K562 (cell line): Measurements from ENCODE around the gene GRHL3. TPM values are rescaled to one million over a fixed set of nuclear protein-coding genes. Genes with fewer than 3 reads are reported as not detected.

Experiments used
- BRCA1 ChIP-seq, 2 experiments: fragments of 450-650 bp in 1 of 2; sonication (generic) in 1 of 2; formaldehyde crosslinking in 1 of 2; IDR thresholded peaks; 2 replicates each; pipeline versions ENCODE4 v1.5.0 to v1.6.1; 2017 to 2020; ENCODE audit warnings: mild to moderate bottlenecking in 1 of 2, missing genetic modification reagents in 1 of 2
- EZH2 ChIP-seq: IDR thresholded peaks from 2 replicates; pipeline ENCODE4 v1.6.1; 2012; ENCODE audit warnings: low read depth, mild to moderate bottlenecking, inconsistent platforms, low read length, borderline replicate concordance
- FOXP1 ChIP-seq: sonication (generic); formaldehyde crosslinking; IDR thresholded peaks from 2 replicates; pipeline ENCODE4 v1.8.0; 2022; ENCODE audit warnings: mild to moderate bottlenecking, missing genetic modification reagents
- GABPB1 ChIP-seq: sonication (generic); formaldehyde crosslinking; IDR thresholded peaks from 2 replicates; pipeline ENCODE4 v1.8.0; 2022; ENCODE audit warnings: mild to moderate bottlenecking, missing genetic modification reagents
- HDAC1 ChIP-seq, 2 experiments: fragments of 450-650 bp; IDR thresholded peaks; 2 replicates each; pipeline ENCODE4 v1.6.1; 2016 to 2017; ENCODE audit warnings: inconsistent platforms in 1 of 2, mild to moderate bottlenecking in 1 of 2, moderate library complexity in 1 of 2
- MAX ChIP-seq: sonication (generic); formaldehyde crosslinking; IDR thresholded peaks from 2 replicates; pipeline ENCODE4 v1.9.0; 2022; ENCODE audit warnings: mild to moderate bottlenecking, missing genetic modification reagents
- MCM2 ChIP-seq: fragments of 450-650 bp; IDR thresholded peaks from 2 replicates; pipeline ENCODE4 v1.6.1; 2017; ENCODE audit warnings: low read depth, mild to moderate bottlenecking
- NKRF ChIP-seq: fragments of 450-650 bp; IDR thresholded peaks from 2 replicates; pipeline ENCODE4 v1.6.1; 2016; ENCODE audit warnings: borderline replicate concordance
- POLR2G ChIP-seq: fragments of 200-400 bp; formaldehyde crosslinking; IDR thresholded peaks from 2 replicates; pipeline ENCODE4 v1.6.1; 2017; ENCODE audit warnings: low read depth, mild to moderate bottlenecking, antibody characterized with exemption, low read length, moderate library complexity
- TAF9B ChIP-seq: fragments of 450-650 bp; IDR thresholded peaks from 2 replicates; pipeline ENCODE4 v1.6.1; 2018; ENCODE audit warnings: mild to moderate bottlenecking; ENCODE audit not compliant: partially characterized antibody
- U2AF2 ChIP-seq: fragments of 200-400 bp; formaldehyde crosslinking; optimal IDR thresholded peaks from 2 replicates; pipeline ENCODE3; 2017; ENCODE audit warnings: low read depth, mild to moderate bottlenecking, low read length
- WHSC1 ChIP-seq: IDR thresholded peaks from one replicate; pipeline ENCODE4 v1.6.1; 2012; ENCODE audit warnings: low read length, control low read depth, inconsistent platforms
- ZFPM2 ChIP-seq: fragments of 250-450 bp; sonication (Bioruptor Pico); IDR thresholded peaks from 2 replicates; pipeline ENCODE4 v1.5.1; 2022; ENCODE audit warnings: mild to moderate bottlenecking
- ZKSCAN1 ChIP-seq: fragments of 150-350 bp; IDR thresholded peaks from 2 replicates; pipeline ENCODE4 v1.6.1; 2016; ENCODE audit warnings: low read depth, low read length
- ZNF232 ChIP-seq: sonication (generic); formaldehyde crosslinking; IDR thresholded peaks from 2 replicates; pipeline ENCODE4 v1.8.0; 2022; ENCODE audit warnings: mild to moderate bottlenecking, missing genetic modification reagents
- ZNF444 ChIP-seq: fragments of 250-450 bp; sonication (Bioruptor Pico); IDR thresholded peaks from 2 replicates; pipeline ENCODE4 v1.4.0; 2020; ENCODE audit warnings: mild to moderate bottlenecking, moderate library complexity
- ZNF57 ChIP-seq: fragments of 450-650 bp; formaldehyde crosslinking; IDR thresholded peaks from 2 replicates; pipeline ENCODE4 v1.4.0; 2020; ENCODE audit warnings: mild to moderate bottlenecking, moderate library complexity
- polyA plus RNA-seq, 8 experiments: library from polyadenylated mRNA; depleted of rRNA in 4 of 8; stranded (reverse) in 5 of 8; unstranded in 3 of 8; fragments of >200 nt; fragmentation: Nextera tagmentation in 2 of 8; fragmentation: Illumina TruSeq in 1 of 8; extraction: Ambion mirVana in 2 of 8; extraction: Trizol in 1 of 8; gene quantifications; 2 replicates each; pipeline versions ENCODE4 v1.2.1 to v1.2.3, GENCODE V29; 2011 to 2014; ENCODE audit warnings: inconsistent platforms in 1 of 8, missing spikeins in 1 of 8
- total RNA-seq, 7 experiments: library from RNA; depleted of rRNA in 6 of 7; stranded (reverse); fragments of >200 nt in 6 of 7; fragmentation: Illumina TruSeq in 2 of 7; extraction: Trizol in 2 of 7; gene quantifications; 2 replicates each; pipeline versions ENCODE4 v1.2.1 to v1.2.3, GENCODE V29; 2011 to 2021; ENCODE audit warnings: low replicate concordance in 1 of 7
- TF ChIP-seq, protein P1 (sequence below): fragments of 250-450 bp; sonication (Bioruptor Pico); IDR thresholded peaks from 2 replicates; pipeline ENCODE4 v1.8.0; 2021; ENCODE audit warnings: mild to moderate bottlenecking, moderate library complexity
- TF ChIP-seq, protein P2 (sequence below), 2 experiments: IDR thresholded peaks; 2 replicates each; pipeline ENCODE4 v1.6.1; 2011; ENCODE audit warnings: borderline replicate concordance in 1 of 2, control low read depth in 1 of 2, low read depth in 1 of 2, low read length in 1 of 2, mild to moderate bottlenecking in 1 of 2, mixed read lengths in 1 of 2, moderate library complexity in 1 of 2; ENCODE audit not compliant: insufficient read depth in 1 of 2, insufficient read length in 1 of 2, poor library complexity in 1 of 2, severe bottlenecking in 1 of 2; ENCODE audit errors: extremely low read depth in 1 of 2

Gene GRHL3
- total and polyA plus RNA-seq, 9 of the 15 experiments (the other 6 are each of a cell fraction or from before 2014, with no cell fraction given): 0.01 to 0.04 TPM; not detected in 7

GRCh38 chr1:24321697-24322469, 2.7 kb downstream of the GRHL3 start (continued):
- TF ChIP-seq, protein P1, sequence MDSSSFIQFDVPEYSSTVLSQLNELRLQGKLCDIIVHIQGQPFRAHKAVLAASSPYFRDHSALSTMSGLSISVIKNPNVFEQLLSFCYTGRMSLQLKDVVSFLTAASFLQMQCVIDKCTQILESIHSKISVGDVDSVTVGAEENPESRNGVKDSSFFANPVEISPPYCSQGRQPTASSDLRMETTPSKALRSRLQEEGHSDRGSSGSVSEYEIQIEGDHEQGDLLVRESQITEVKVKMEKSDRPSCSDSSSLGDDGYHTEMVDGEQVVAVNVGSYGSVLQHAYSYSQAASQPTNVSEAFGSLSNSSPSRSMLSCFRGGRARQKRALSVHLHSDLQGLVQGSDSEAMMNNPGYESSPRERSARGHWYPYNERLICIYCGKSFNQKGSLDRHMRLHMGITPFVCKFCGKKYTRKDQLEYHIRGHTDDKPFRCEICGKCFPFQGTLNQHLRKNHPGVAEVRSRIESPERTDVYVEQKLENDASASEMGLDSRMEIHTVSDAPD (CRISPR knock-in tag): no peak
- TF ChIP-seq NKRF (no peak), ZKSCAN1 (peak; percentile 98), ZNF232 (CRISPR knock-in tag) (no peak), GABPB1 (peak; percentile 54; the same call in 1 of the 2 replicates), BRCA1 (IDR thresholded peaks at IDR 0.05) (no peak), BRCA1 (CRISPR knock-in tag; IDR thresholded peaks at IDR 0.05) (no peak), HDAC1 (IDR thresholded peaks at IDR 0.05) (peak in 1 of 2 experiments; percentile 74; a peak in 1 of 4 replicates), U2AF2 (no peak), FOXP1 (peak; percentile 52; the same call in 1 of the 2 replicates), TAF9B (no peak), ZNF57 (CRISPR knock-in tag) (peak; percentile 55; the same call in 1 of the 2 replicates), MAX (CRISPR knock-in tag) (peak; percentile 82), EZH2 (peak; percentile 87), WHSC1 (no peak), POLR2G (peak; percentile 68), ZNF444 (no peak), ZFPM2 (CRISPR knock-in tag) (no peak), MCM2 (no peak)
- TF ChIP-seq, protein P2, sequence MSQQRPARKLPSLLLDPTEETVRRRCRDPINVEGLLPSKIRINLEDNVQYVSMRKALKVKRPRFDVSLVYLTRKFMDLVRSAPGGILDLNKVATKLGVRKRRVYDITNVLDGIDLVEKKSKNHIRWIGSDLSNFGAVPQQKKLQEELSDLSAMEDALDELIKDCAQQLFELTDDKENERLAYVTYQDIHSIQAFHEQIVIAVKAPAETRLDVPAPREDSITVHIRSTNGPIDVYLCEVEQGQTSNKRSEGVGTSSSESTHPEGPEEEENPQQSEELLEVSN (IDR thresholded peaks at IDR 0.05; ENCODE audit: borderline replicate concordance in 1 of 2, extremely low read depth in 1 of 2, insufficient read depth in 1 of 2, insufficient read length in 1 of 2, low read depth in 1 of 2, low read length in 1 of 2, poor library complexity in 1 of 2, severe bottlenecking in 1 of 2): peak in 1 of 2 experiments; percentile 40
